BLaER1 (cell line): ENCODE measurements around the gene WDR83.
"Not testable (repeated sequence)": the region's sequence is repeated elsewhere in the genome, so short reads cannot be mapped to it uniquely, and the experiment has no call there.

Experiments used
- H3K27ac ChIP-seq: shearing (Covaris generic); formaldehyde crosslinking; 2 replicates; pipeline ENCODE4 v1.8.1; 2022
- H3K27me3 ChIP-seq: shearing (Covaris generic); formaldehyde crosslinking; 2 replicates; pipeline ENCODE4 v1.8.1; 2022
- H3K36me3 ChIP-seq: shearing (Covaris generic); formaldehyde crosslinking; 2 replicates; pipeline ENCODE4 v1.8.1; 2022
- H3K4me1 ChIP-seq: shearing (Covaris generic); formaldehyde crosslinking; 2 replicates; pipeline ENCODE4 v1.8.1; 2022
- H3K4me2 ChIP-seq: shearing (Covaris generic); formaldehyde crosslinking; 2 replicates; pipeline ENCODE4 v1.8.1; 2022
- H3K4me3 ChIP-seq: shearing (Covaris generic); formaldehyde crosslinking; 2 replicates; pipeline ENCODE4 v1.8.1; 2022
- H3K9ac ChIP-seq: shearing (Covaris generic); formaldehyde crosslinking; 2 replicates; pipeline ENCODE4 v1.8.1; 2022
- H3K9me3 ChIP-seq: shearing (Covaris generic); formaldehyde crosslinking; 2 replicates; pipeline ENCODE4 v1.8.1; 2022
- H4K20me1 ChIP-seq: shearing (Covaris generic); formaldehyde crosslinking; 2 replicates; pipeline ENCODE4 v1.8.1; 2022
- Cebpa-rat ChIP-seq: shearing (Covaris generic); IDR thresholded peaks from 2 replicates; pipeline ENCODE4 v1.8.1; 2022

The WDR83 gene

DNA sequence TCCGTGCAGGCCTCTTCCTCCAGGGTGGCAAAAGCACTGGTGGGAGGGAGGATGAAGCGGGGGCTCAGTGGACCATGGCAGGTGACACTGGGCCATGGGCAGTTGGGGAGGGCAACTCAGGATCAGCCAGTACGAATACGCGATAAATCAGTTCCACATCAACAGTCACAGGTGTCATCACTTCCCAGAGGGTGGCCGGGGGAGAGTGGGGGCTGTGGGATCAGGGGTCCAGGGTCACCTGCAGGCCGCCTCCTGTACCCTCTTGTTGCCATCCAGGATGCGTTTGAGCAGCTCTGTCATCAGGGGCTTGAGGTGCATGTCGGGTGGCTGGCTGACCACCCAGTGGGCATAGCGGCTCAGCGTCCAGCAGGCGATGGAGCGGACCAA, 39.7 kb downstream of the WDR83 start:
- no peak overlapping the region for H3K4me3 ChIP-seq
- peaks cover 74% of the 10 kb centered on the region for H4K20me1 ChIP-seq
- H3K27me3 ChIP-seq, result no peaks in the 10 kb centered on the region
- H3K27ac ChIP-seq, result no peak overlapping the region
- no peak overlapping the region for H3K9ac ChIP-seq
- no peaks in the 10 kb centered on the region for H3K9me3 ChIP-seq
- TF ChIP-seq Cebpa-rat, result no peak
- peaks cover 100% of the 10 kb centered on the region for H3K36me3 ChIP-seq
- no peak overlapping the region for H3K4me2 ChIP-seq
- no peaks in the 10 kb centered on the region for H3K4me1 ChIP-seq

DNA sequence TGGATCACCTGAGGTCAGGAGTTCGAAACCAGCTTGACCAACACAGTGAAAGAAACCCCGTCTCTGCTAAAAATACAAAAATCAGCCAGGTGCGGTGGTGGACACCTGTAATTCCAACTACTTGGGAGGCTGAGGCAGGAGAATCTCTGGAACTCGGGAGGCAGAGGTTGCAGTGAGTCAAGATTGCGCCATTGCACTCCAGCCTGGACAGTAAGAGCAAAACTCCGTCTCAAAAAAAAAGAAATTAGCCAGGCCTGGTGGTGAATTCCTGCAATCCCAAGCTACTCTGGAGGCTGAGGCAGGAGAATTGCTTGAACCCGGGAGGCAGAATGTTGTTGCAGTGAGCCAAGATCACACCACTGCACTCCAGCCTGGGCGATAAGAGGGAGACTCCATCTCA, 42.0 kb downstream of the WDR83 start:
- no peak for TF ChIP-seq Cebpa-rat
- Histone ChIP-seq H3K27me3 (no peaks in the 10 kb centered on the region), H3K27ac (no peak overlapping the region), H3K9ac (no peak overlapping the region), H3K4me3 (no peak overlapping the region), H3K4me1 (no peaks in the 10 kb centered on the region), H3K9me3 (no peaks in the 10 kb centered on the region), H3K4me2 (no peak overlapping the region), H3K36me3 (peaks cover 97% of the 10 kb centered on the region), H4K20me1 (peaks cover 69% of the 10 kb centered on the region)

DNA sequence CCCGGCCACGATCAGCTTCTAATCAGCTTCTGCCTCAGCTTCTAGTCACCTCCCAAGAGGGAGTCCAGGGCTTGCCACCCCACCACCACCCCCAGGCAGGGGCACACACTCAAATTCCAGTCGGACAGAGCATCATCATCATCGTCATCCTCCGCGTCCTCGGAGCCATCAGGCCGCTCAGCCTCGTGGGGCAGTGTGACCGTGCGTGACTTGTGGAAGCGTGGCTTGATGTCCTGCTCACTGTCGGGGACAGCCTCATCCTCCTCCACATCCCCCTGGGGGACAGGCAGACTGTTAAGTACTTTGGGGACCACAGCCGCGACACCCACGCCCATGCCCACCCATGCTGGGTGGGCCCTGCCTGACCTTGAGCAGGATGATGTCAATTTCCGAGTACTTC, 44.6 kb downstream of the WDR83 start:
- no peak overlapping the region for H3K9ac ChIP-seq
- no peaks in the 10 kb centered on the region for H3K27me3 ChIP-seq
- H3K4me1 ChIP-seq, result no peaks in the 10 kb centered on the region
- H3K36me3 ChIP-seq, result peaks cover 97% of the 10 kb centered on the region
- H3K9me3 ChIP-seq, result no peaks in the 10 kb centered on the region
- peaks cover 72% of the 10 kb centered on the region for H4K20me1 ChIP-seq
- TF ChIP-seq Cebpa-rat, result no peak
- H3K27ac ChIP-seq, result no peak overlapping the region
- H3K4me2 ChIP-seq, result no peak overlapping the region
- no peak overlapping the region for H3K4me3 ChIP-seq

DNA sequence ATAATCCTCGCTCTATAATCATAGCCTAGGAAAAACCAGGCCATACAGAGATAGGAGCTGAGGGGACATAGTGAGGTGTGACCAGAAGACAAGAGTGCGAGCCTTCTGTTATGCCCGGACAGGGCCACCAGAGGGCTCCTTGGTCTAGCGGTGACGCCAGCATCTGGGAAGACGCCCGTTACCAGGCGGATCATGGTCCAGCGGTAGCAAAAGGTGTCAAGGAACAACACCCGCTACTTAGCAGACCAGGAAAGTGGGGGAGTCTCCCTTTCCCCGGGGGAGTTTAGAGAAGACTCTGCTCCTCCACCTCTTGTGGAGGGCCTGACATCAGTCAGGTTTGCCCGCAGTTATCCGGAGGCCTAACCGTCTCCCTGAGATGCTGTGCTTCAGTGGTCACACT, 45.5 kb downstream of the WDR83 start:
- not testable (repeated sequence) for H3K27me3 ChIP-seq, H3K4me2 ChIP-seq, H3K9me3 ChIP-seq, H3K27ac ChIP-seq, H3K9ac ChIP-seq, H3K4me1 ChIP-seq, H3K4me3 ChIP-seq
- Histone ChIP-seq H4K20me1 (peaks cover 72% of the 10 kb centered on the region), H3K36me3 (peaks cover 97% of the 10 kb centered on the region)

DNA sequence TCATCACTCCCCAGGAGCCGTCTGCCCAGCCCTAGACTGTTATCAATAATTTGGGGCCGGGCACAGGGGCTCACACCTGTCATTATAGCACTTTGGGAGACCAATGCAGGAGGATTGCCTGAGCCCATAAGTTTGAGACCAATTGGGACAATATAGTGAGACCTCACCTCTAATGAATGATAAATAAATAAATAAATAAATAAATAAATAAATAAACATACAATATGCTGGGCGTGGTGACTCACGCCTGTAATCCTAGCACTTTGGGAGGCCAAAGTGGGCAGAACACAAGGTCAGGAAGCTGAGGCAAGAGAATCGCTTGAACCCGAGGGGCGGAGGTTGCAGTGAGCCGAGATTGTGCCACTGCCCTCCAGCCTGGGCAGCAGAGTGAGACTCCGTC, 46.7 kb downstream of the WDR83 start:
- Histone ChIP-seq H3K4me1 (peaks cover 11% of the 10 kb centered on the region; the same call in 1 of the 2 replicates), H4K20me1 (peaks cover 83% of the 10 kb centered on the region), H3K36me3 (peaks cover 97% of the 10 kb centered on the region)
- not testable (repeated sequence) for H3K27ac ChIP-seq, H3K4me3 ChIP-seq, H3K9ac ChIP-seq, H3K9me3 ChIP-seq, H3K4me2 ChIP-seq, H3K27me3 ChIP-seq

DNA sequence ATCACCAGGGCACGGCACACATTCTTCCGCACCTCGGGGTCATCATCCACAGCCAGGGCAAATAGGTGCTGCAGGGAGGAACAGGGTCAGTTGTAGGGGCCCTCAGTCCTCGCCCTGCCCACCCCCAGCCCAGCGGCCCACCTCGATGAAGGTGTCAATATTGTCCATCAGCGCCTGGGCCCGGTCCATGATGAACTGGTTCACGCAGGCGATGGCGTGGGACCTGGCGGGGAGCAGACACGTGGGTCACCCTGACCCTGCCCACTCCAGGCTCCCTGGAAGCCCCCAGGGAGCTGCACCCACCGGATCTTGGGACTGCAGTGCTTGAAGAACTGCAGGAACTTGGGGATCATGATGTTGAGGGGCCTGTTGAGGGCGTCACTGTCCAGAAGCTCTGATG, 48.5 kb downstream of the WDR83 start:
- Histone ChIP-seq H3K27me3 (no peaks in the 10 kb centered on the region), H3K9me3 (no peaks in the 10 kb centered on the region), H3K4me1 (peaks cover 29% of the 10 kb centered on the region), H3K27ac (no peak overlapping the region), H3K9ac (no peak overlapping the region), H3K4me2 (no peak overlapping the region), H3K4me3 (no peak overlapping the region), H4K20me1 (peaks cover 96% of the 10 kb centered on the region), H3K36me3 (peaks cover 96% of the 10 kb centered on the region)
- TF ChIP-seq Cebpa-rat, result no peak

DNA sequence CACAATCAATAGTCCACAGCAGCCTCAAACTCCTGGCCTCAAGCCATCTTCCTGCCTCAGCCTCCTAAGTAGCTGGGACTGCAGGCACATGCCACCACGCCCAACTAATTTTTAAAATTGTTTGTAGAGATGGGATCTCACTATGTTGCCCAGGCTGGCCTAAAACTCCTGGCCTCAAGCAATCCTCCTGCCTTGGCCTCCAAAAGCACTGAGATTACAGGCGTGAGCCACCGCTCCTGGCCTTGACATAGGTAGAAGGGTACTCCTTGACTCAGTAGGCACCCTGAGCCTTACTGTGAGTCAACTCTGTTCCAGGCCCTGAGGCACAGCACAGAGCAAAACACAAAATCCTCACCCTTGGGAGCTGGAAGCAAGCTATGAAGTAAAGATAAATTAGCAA, 49.3 kb downstream of the WDR83 start:
- H3K36me3 ChIP-seq, result peaks cover 91% of the 10 kb centered on the region

DNA sequence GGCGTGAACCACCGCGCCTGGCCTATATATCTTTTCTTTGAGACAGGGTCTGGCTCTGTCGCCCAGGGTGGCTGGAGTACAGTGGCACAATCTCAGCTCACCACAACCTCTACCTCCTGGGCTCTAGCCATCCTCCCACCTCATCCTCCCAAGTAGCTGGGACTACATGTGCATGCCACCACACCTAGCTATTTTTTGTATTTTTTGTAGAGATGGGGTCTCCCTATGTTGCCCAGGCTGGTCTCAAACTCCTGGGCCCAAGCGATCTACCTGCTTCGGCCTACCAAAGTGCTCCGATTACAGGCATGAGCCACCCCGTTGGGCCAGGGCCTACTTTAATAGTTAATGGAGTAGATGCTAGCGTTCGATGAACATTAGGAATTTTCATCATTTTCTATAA, 53.7 kb downstream of the WDR83 start:
- H3K9ac ChIP-seq, result peak overlapping the region; percentile 98
- H3K27me3 ChIP-seq, result no peaks in the 10 kb centered on the region
- H3K4me3 ChIP-seq, result peak overlapping the region; percentile 82
- peaks cover 66% of the 10 kb centered on the region for H4K20me1 ChIP-seq
- H3K36me3 ChIP-seq, result peaks cover 51% of the 10 kb centered on the region
- H3K27ac ChIP-seq, result peak overlapping the region; percentile 99
- H3K9me3 ChIP-seq, result no peaks in the 10 kb centered on the region
- no peak for TF ChIP-seq Cebpa-rat
- H3K4me1 ChIP-seq, result peaks cover 42% of the 10 kb centered on the region
- H3K4me2 ChIP-seq, result peak overlapping the region; percentile 88

More for the DNA sequence above, 49.3 kb downstream of the WDR83 start:
- Histone ChIP-seq H3K4me2 (no peak overlapping the region), H3K27me3 (no peaks in the 10 kb centered on the region), H3K9ac (no peak overlapping the region), H4K20me1 (peaks cover 96% of the 10 kb centered on the region), H3K9me3 (no peaks in the 10 kb centered on the region), H3K4me3 (no peak overlapping the region), H3K27ac (no peak overlapping the region), H3K4me1 (peaks cover 35% of the 10 kb centered on the region)
- TF ChIP-seq Cebpa-rat, result no peak

DNA sequence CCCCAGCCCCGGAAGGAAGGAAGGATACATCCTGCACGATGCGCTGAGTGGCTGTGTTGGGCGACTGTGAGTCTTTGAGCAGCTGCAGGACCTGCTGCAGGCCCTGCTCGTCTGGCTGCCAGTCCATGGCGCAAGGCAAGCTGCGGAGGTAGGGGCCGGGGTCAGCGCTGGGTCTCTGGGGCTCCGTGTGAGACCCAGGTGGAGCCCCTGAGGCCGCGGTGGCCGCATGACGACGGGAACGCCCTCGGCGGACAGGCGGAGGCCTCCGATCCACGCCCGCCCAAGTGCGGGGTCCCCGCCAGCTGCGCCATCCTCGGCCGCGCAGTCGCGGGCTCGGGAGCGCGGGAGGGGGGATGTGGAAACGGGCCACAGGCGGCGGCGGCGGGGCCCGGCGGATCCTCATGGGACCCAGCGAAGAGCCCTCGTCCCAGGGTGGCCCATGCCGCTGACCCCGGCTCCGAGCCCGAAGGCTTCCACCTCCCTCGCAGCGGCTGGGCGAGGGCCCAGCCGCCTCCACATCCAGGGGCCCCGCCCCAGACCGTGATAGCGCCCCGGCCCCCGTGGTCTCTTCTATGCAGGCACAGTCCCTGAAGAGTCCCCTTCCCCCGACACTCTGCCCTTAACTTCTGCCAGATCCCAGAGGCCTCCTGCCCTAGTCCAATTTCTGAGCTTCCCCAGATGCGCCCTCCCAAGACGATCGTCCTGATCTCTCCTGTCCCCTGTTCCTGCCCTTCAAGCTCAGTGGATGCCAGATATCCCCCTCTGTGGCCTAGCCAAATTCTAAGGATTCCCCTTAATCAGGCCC, 54.4 kb downstream of the WDR83 start:
- peak overlapping the region; percentile 82 for H3K4me3 ChIP-seq
- H3K4me2 ChIP-seq, result peak overlapping the region; percentile 88
- peaks cover 43% of the 10 kb centered on the region for H3K36me3 ChIP-seq
- peaks cover 58% of the 10 kb centered on the region for H4K20me1 ChIP-seq
- no peaks in the 10 kb centered on the region for H3K9me3 ChIP-seq
- peak overlapping the region; percentile 99 for H3K27ac ChIP-seq
- H3K9ac ChIP-seq, result peak overlapping the region; percentile 98
- H3K27me3 ChIP-seq, result no peaks in the 10 kb centered on the region
- no peak for TF ChIP-seq Cebpa-rat
- peaks cover 42% of the 10 kb centered on the region for H3K4me1 ChIP-seq

DNA sequence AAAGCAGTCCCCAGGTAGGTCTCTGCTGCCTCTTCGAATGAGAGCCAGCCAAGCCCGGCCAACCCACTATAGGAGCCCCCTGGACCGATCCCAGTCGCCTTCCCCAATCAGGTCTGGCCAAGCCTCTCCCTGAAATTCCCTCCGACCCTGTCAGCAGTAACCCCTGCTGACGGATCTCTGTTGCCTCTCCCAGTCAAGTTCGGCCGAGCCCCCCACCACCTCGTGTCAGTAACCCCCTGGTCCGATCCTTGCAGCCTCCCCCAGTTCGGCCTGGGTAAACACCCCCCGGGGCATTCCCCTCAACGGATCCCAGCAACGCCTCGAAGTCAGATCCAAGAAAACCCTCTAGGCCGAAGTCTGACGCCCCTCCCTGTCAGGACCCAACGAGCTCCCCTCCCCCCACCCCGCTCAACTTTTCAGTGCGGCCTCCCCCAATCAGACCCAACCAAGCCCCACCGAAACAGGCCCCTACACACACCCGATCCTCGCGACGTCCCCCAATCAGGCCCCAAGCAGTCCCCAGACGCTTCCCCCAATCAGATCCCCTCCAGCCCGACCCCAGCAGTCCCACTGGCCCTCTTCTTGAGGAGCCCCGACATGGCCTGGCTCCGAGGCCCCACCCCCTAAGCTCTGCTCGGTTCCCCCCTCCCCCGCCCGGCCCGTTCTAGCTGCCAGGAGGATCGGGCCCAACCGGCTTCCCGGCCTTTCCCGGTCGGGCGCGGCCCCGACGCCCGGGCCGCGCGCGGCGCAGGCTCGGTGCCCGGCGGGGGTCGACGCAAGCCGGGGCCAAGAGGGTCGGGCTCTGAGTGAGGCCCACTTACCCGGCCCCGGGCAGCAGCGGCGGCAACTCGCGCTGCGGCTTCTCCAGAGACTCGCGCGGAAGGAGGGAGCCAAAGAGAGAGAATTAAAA, 55.3 kb downstream of the WDR83 start:
- peaks cover 42% of the 10 kb centered on the region for H3K4me1 ChIP-seq
- peaks cover 50% of the 10 kb centered on the region for H4K20me1 ChIP-seq
- H3K27me3 ChIP-seq, result no peaks in the 10 kb centered on the region
- H3K4me3 ChIP-seq, result peak overlapping the region; percentile 82
- peak overlapping the region; percentile 88 for H3K4me2 ChIP-seq
- peak overlapping the region; percentile 99 for H3K27ac ChIP-seq
- peak overlapping the region; percentile 98 for H3K9ac ChIP-seq
- no peak for TF ChIP-seq Cebpa-rat
- no peaks in the 10 kb centered on the region for H3K9me3 ChIP-seq
- H3K36me3 ChIP-seq, result peaks cover 39% of the 10 kb centered on the region
